Karpas-422 (cell line): ENCODE results near the gene TTC24. TPM values are rescaled to one million over a fixed set of nuclear protein-coding genes. Genes with fewer than 3 reads are reported as not detected.
"Not testable (repeated sequence)": the region's sequence is repeated elsewhere in the genome, so short reads cannot be mapped to it uniquely, and the experiment has no call there.

Source experiments
- DNase-seq: peaks from one replicate; pipeline ENCODE4 v3.0.0-alpha.2; 2015
- H2AFZ ChIP-seq: fragments of 200-600 bp; sonication (generic); 2 replicates; pipeline ENCODE4 v1.6.1; 2014; ENCODE audit warnings: antibody characterized with exemption, low read length, mixed read lengths
- H3K27ac ChIP-seq: fragments of 200-600 bp; sonication (generic); 2 replicates; pipeline ENCODE4 v1.5.1; 2014; ENCODE audit warnings: mild to moderate bottlenecking, low read length, moderate library complexity
- H3K27me3 ChIP-seq: fragments of 200-600 bp; sonication (generic); 2 replicates; pipeline ENCODE4 v1.6.1; 2014; ENCODE audit warnings: low read length, mixed read lengths
- H3K36me3 ChIP-seq: fragments of 200-600 bp; sonication (generic); 2 replicates; pipeline ENCODE4 v1.6.1; 2014; ENCODE audit warnings: low read length, mixed read lengths; ENCODE audit not compliant: insufficient read depth
- H3K4me1 ChIP-seq: fragments of 200-600 bp; sonication (generic); 2 replicates; pipeline ENCODE4 v1.6.1; 2014; ENCODE audit warnings: mild to moderate bottlenecking, low read length, mixed read lengths
- H3K4me2 ChIP-seq: fragments of 200-600 bp; sonication (generic); 2 replicates; pipeline ENCODE4 v1.6.1; 2014; ENCODE audit warnings: low read length, low read depth, mild to moderate bottlenecking; ENCODE audit not compliant: poor library complexity, severe bottlenecking
- H3K4me3 ChIP-seq: fragments of 200-600 bp; sonication (generic); 2 replicates; pipeline ENCODE4 v1.5.1; 2014; ENCODE audit warnings: mild to moderate bottlenecking, antibody characterized with exemption, low read length, mixed read lengths
- H3K79me2 ChIP-seq: fragments of 200-600 bp; sonication (generic); 2 replicates; pipeline ENCODE4 v1.6.1; 2014; ENCODE audit warnings: mild to moderate bottlenecking, low read length, mixed read lengths
- H3K9ac ChIP-seq: fragments of 200-600 bp; sonication (generic); 2 replicates; pipeline ENCODE4 v1.6.0; 2014; ENCODE audit warnings: low read length
- H3K9me2 ChIP-seq: fragments of 200-600 bp; sonication (generic), shearing (Covaris generic); replicated peaks from 2 replicates; pipeline ENCODE4 v1.6.0; 2014; ENCODE audit warnings: mild to moderate bottlenecking, low read length, moderate library complexity; ENCODE audit not compliant: insufficient read depth
- H3K9me3 ChIP-seq: fragments of 300-700, 200-600 bp; sonication (generic); 2 replicates; pipeline ENCODE4 v1.6.1; 2014; ENCODE audit warnings: low read length, mixed read lengths
- H4K20me1 ChIP-seq: fragments of 200-600 bp; sonication (generic); 2 replicates; pipeline ENCODE4 v1.6.1; 2014; ENCODE audit warnings: mild to moderate bottlenecking, antibody characterized with exemption, low read length, low read depth; ENCODE audit not compliant: insufficient read depth
- total RNA-seq: library from RNA; depleted of rRNA; stranded (reverse); fragments of >200 nt; shearing (Covaris generic); gene quantifications from 2 replicates; pipeline ENCODE4 v1.2.3, GENCODE V29; 2014; ENCODE audit warnings: low replicate concordance

TTC24 gene
- total RNA-seq, 1 experiment from 2014 or later: 2.9 TPM

- Histone ChIP-seq H3K4me3 (no peak overlapping the region), H3K9ac (no peak overlapping the region), H3K27ac (no peak overlapping the region), H3K36me3 (no peaks in the 10 kb centered on the region), H3K9me2 (no peaks in the 10 kb centered on the region; the same call in 1 of the 2 replicates), H3K27me3 (no peaks in the 10 kb centered on the region), H3K4me1 (peaks cover 56% of the 10 kb centered on the region), H2AFZ (no peak overlapping the region), H3K9me3 (no peaks in the 10 kb centered on the region), H4K20me1 (no peaks in the 10 kb centered on the region), H3K79me2 (no peaks in the 10 kb centered on the region), H3K4me2 (peak overlapping the region; percentile 12)
- peak; percentile 77 for DNase-seq
These were observed 28.4 kb upstream of the TTC24 start for GRCh38 chr1:156551066-156551643.

DNA sequence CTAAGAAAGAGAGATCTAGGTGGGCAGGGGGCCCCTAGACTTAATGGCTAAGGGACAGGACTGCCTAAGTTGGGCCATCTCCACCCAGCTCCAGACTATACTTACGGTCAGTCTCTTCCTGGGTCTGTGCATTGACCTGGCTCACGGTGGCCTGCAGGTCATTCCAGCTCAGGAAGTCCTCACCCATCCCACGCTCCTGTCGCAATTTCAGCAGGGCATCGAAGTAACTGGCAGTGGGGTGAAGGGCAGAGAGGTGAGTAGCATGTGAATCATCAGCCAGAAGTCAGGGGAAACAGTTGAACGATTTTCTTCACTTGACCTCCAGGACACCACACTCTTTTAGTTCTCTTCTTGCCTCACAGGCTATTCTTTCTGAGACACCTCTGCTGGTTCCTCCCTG, 27.7 kb upstream of the TTC24 start:
- no peak overlapping the region for H3K9ac ChIP-seq
- H3K36me3 ChIP-seq: no peaks in the 10 kb centered on the region
- H3K4me2 ChIP-seq: peak overlapping the region; percentile 12
- no peaks in the 10 kb centered on the region for H3K79me2 ChIP-seq
- H3K9me3 ChIP-seq: no peaks in the 10 kb centered on the region
- H3K27me3 ChIP-seq: no peaks in the 10 kb centered on the region
- H3K4me3 ChIP-seq: no peak overlapping the region
- H3K9me2 ChIP-seq: no peaks in the 10 kb centered on the region; the same call in 1 of the 2 replicates
- H3K27ac ChIP-seq: no peak overlapping the region
- H4K20me1 ChIP-seq: no peaks in the 10 kb centered on the region
- peaks cover 63% of the 10 kb centered on the region for H3K4me1 ChIP-seq
- no peak for DNase-seq
- H2AFZ ChIP-seq: no peak overlapping the region

DNA sequence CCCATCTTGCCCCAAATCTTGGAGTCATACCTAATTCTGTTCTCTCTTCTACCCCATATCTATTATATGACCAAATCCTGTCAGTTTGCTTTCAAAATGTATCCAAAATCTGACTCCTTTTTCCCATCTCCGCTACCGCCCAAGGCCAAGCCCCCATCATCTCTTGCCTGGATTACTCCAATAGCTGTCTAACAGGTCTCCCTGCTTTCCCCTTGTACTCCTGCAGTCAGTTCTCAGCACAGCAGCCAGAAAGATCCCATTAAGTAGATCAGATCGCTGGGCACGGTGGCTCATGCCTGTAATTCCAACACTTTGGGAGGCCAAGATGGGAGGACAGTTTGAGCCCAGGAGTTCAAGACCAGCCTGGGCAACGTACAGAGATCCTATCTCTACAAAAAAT, 27.0 kb upstream of the TTC24 start:
- H3K36me3 ChIP-seq: no peaks in the 10 kb centered on the region
- H3K79me2 ChIP-seq: no peaks in the 10 kb centered on the region
- H3K9ac ChIP-seq: no peak overlapping the region; the same call in 1 of the 2 replicates
- no peak for DNase-seq
- peaks cover 63% of the 10 kb centered on the region for H3K4me1 ChIP-seq
- no peaks in the 10 kb centered on the region for H4K20me1 ChIP-seq
- peak overlapping the region; percentile 21 for H3K4me2 ChIP-seq
- no peaks in the 10 kb centered on the region for H3K9me3 ChIP-seq
- 0 out of 2 replicates have a peak overlapping the region, but pooled peaks have one; percentile 32 for H3K27ac ChIP-seq
- H3K4me3 ChIP-seq: no peak overlapping the region
- H3K9me2 ChIP-seq: no peaks in the 10 kb centered on the region; the same call in 1 of the 2 replicates
- H3K27me3 ChIP-seq: no peaks in the 10 kb centered on the region
- H2AFZ ChIP-seq: no peak overlapping the region

DNA sequence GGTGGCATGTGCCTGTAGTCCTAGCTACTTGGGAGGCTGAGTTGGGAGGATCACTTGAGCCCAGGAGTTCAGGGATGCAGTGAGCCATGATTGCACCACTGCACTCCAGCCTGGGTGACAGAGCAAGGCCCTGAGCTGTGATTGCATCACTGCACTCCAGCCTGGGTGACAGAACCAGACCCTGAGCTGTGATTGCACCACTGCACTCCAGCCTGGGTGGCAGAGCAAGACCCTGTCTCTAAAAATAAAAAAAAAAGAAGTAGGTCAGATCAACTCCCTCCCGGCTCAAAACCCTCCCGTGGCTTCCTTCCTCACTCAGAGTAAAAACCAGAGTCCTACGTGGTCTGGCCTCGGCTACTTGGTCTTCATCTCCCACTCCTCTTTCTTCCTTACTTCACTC, 26.6 kb upstream of the TTC24 start:
- not testable (repeated sequence) for H3K79me2 ChIP-seq, H4K20me1 ChIP-seq, H3K9me2 ChIP-seq, H3K36me3 ChIP-seq, H3K9me3 ChIP-seq, H3K27me3 ChIP-seq
- Histone ChIP-seq H3K4me2 (peak overlapping the region; percentile 66), H3K27ac (peak overlapping the region; percentile 88), H3K4me1 (peaks cover 63% of the 10 kb centered on the region), H3K9ac (peak overlapping the region; percentile 66), H2AFZ (peak overlapping the region; percentile 93; the same call in 1 of the 2 replicates), H3K4me3 (0 out of 2 replicates have a peak overlapping the region, but pooled peaks have one; percentile 5)
- DNase-seq: peak; percentile 86

- H3K4me1 ChIP-seq: peaks cover 64% of the 10 kb centered on the region
- H2AFZ ChIP-seq: no peak overlapping the region
- peak overlapping the region; percentile 66 for H3K4me2 ChIP-seq
- no peaks in the 10 kb centered on the region for H3K36me3 ChIP-seq
- no peaks in the 10 kb centered on the region; the same call in 1 of the 2 replicates for H3K9me2 ChIP-seq
- H3K9me3 ChIP-seq: no peaks in the 10 kb centered on the region
- no peaks in the 10 kb centered on the region for H3K79me2 ChIP-seq
- no peaks in the 10 kb centered on the region for H3K27me3 ChIP-seq
- DNase-seq: no peak
- H4K20me1 ChIP-seq: no peaks in the 10 kb centered on the region
- peak overlapping the region; percentile 88 for H3K27ac ChIP-seq
- H3K9ac ChIP-seq: no peak overlapping the region
- no peak overlapping the region for H3K4me3 ChIP-seq
These were observed 25.6 kb upstream of the TTC24 start for GRCh38 chr1:156553860-156554485.

GRCh38 chr1:156554971-156555370, 24.6 kb upstream of the TTC24 start:
- no peak overlapping the region for H2AFZ ChIP-seq
- H3K4me1 ChIP-seq: peaks cover 74% of the 10 kb centered on the region
- no peak overlapping the region for H3K4me2 ChIP-seq
- no peaks in the 10 kb centered on the region for H3K36me3 ChIP-seq
- DNase-seq: no peak
- no peaks in the 10 kb centered on the region; the same call in 1 of the 2 replicates for H3K9me2 ChIP-seq
- H3K4me3 ChIP-seq: no peak overlapping the region
- H3K79me2 ChIP-seq: no peaks in the 10 kb centered on the region
- H3K9ac ChIP-seq: no peak overlapping the region
- no peak overlapping the region for H3K27ac ChIP-seq
- H3K9me3 ChIP-seq: no peaks in the 10 kb centered on the region
- no peaks in the 10 kb centered on the region for H3K27me3 ChIP-seq
- no peaks in the 10 kb centered on the region for H4K20me1 ChIP-seq

GRCh38 chr1:156555715-156556114, 23.8 kb upstream of the TTC24 start:
- peak overlapping the region; percentile 46 for H3K4me2 ChIP-seq
- no peak overlapping the region for H2AFZ ChIP-seq
- no peaks in the 10 kb centered on the region for H4K20me1 ChIP-seq
- H3K79me2 ChIP-seq: no peaks in the 10 kb centered on the region
- peak overlapping the region; percentile 43; the same call in 1 of the 2 replicates for H3K27ac ChIP-seq
- H3K4me3 ChIP-seq: no peak overlapping the region
- H3K9me2 ChIP-seq: no peaks in the 10 kb centered on the region; the same call in 1 of the 2 replicates
- H3K36me3 ChIP-seq: no peaks in the 10 kb centered on the region
- no peaks in the 10 kb centered on the region for H3K9me3 ChIP-seq
- H3K4me1 ChIP-seq: peaks cover 73% of the 10 kb centered on the region
- peak overlapping the region; percentile 14 for H3K9ac ChIP-seq
- H3K27me3 ChIP-seq: no peaks in the 10 kb centered on the region
- DNase-seq: no peak

DNA sequence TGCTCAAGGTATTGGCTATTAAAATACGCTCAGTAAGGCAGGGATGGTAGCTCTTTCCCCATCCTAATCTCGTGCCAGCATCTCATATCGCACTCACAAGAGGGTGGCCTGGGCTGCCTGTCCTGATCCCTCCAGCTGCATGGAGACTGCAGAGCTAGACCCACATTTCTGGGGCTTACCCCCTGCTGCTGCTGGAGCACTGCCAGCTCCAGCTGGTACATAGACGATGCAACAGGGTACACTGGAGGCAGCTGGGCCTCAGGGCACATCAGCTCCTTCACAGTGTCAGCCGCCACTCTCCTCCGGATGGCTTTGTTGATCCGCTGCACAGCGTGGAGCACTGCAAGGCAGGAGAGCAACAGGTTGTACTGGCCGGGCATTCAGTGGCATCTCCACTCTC, 23.2 kb upstream of the TTC24 start:
- Histone ChIP-seq H3K79me2 (no peaks in the 10 kb centered on the region), H3K4me3 (no peak overlapping the region), H3K4me2 (peak overlapping the region; percentile 46), H3K36me3 (no peaks in the 10 kb centered on the region), H3K4me1 (peaks cover 67% of the 10 kb centered on the region), H4K20me1 (no peaks in the 10 kb centered on the region), H3K27ac (peak overlapping the region; percentile 43; the same call in 1 of the 2 replicates), H3K9ac (peak overlapping the region; percentile 14; the same call in 1 of the 2 replicates), H3K9me3 (no peaks in the 10 kb centered on the region), H3K27me3 (no peaks in the 10 kb centered on the region), H3K9me2 (no peaks in the 10 kb centered on the region; the same call in 1 of the 2 replicates), H2AFZ (no peak overlapping the region)
- DNase-seq: peak; percentile 60
